Femur (tissue), 1 donor: ENCODE measurements around the gene DUSP5.

Source experiments
- DNase-seq: peaks from one replicate; pipeline ENCODE4 v3.0.0-alpha.2; 2017

Gene DUSP5

DNA sequence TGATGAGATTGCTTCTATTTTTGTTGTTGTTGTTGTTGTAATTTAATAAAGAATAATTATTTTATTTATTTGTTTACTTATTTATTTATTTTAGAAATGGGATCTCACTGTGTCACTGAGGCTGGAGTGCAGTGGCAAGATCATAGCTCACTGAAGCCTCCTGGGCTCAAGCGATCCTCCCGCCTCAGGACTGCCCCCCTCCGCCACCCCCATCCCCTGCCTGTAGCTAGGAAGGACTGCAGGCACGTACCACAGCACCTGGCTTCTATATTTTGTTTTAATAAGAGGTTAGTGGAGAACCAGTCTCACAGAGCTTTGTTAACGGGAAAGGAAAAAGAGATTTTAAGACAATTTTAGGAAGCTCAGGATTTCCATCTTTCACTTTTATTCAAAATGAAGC is 50.3 kb downstream of the DUSP5 start:
- no peak for DNase-seq

DNA sequence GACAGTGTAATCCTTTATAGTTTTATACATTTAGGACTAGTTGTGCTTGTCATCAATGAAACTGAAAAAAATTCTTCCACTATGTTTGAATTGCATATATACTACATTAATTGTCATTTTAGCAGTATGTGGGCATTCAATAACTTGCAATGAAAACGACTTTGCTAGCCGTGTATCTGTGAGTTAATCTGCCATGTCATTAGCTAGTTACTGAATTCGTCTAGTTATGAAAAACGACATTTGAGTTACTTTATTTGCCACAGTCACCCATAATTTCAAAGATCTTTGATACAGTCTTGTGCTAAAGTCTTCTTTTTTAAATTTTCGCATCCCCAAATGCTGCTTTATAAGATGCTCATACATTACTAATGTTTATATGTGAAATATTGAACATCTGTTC is 51.5 kb downstream of the DUSP5 start:
- no peak for DNase-seq

DNA sequence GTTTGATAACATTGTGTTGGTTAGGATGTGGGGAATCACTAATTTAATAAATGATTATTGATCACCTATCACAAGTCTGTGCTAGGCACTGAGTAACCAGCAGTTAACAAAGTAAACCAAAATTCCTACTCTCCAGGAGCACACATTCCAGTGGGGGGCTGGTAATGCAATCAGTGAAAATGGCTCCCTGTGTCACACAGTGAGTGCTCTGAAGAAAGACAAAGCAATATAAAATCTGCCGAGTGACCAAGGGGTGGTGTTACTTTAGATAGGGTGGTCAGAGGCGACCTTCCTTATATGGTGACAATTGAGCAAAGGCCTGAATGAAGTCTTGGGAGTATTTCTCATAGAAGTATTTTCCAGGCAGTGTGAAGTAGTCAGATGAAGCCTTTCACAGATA is 56.2 kb downstream of the DUSP5 start:
- no peak for DNase-seq

DNA sequence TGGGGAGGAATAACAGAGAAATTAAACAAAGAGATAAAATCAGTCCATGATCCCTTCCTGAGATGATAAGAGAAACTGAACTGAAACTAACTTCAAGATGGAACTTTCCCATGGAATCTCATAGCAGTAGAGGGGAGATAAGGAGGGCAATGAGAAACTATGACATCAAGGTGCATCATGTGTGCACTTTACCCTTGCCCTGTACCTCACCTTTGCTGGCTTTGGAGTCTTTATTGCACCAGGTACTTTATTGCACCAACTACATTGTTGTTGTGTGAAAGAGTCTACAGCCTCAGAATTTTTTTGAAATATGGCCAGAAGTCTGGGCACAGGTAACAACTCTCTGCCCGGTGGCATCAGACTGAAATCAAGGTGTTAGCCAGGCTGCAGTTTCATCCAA is 58.6 kb downstream of the DUSP5 start:
- DNase-seq, result no peak

DNA sequence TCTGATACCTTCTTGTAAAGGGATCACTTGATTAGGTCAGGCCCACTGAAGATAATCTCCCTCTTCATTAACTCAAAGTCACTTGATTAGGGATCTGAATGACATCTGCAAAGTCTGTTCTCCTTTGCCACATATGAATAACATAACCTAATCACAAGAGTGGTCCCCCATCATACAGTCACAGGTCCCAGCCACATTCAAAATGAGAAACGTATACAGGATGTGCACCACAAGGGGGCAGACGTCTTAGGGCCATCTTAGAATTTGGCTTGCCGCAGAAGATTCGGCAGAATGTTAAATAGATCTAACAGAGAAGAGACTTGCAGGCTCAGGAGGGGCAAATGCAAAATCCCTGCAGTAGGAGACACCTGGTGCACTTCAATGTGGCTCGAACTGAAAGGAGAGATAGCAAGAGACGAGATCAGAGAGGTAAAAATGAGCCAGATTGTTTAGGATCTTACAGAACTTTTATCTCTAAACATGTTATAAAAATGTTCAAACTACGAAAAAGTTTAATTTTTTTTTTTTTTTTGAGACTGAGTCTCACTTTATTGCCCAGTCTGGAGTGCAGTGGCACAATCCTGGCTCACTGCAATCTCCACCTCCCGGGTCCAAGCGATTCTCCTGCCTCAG is 59.4 kb downstream of the DUSP5 start:
- DNase-seq, result peak; percentile 32

DNA sequence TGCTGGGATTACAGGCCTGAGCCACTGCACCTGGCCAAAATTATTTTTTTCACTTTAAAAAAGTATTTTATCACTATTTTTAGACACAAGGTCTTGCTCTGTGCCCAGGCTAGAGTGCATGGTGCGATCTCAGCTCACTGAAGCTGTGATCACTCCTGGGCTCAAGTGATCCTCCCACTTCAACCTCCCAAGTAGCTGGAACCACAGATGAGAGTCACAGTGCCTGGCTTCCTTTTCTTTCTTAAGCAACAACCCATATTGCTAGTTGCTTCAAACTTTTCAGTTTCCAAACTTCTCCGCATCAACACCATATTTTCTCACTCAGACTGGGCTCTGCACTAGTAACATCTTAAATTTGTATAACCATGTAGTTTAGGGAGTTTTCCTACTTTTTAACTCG is 60.3 kb downstream of the DUSP5 start:
- no peak for DNase-seq

DNA sequence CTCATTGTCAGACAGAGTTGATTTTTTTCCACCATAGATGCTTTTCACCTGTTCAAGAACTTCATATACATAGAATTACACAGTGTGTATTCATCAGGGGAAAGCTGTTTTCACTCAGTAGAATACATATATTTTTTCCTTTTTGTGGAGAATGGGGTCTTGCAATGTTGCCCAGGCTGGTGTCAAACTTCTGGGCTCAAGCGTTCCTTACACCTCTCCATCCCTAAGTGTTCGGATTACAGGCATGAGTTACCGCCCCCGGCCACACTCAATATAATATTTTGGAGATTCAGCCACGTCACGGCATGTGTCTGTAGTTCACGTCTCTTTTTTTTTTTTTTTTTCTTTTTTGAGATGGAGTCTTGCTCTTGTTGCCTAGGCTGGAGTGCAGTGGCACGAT is 62.3 kb downstream of the DUSP5 start:
- no peak for DNase-seq
